Mucosa of rectum (tissue), 2 donors: ENCODE data around the gene MGLL.

Experiments
- H3K27ac ChIP-seq, 2 donors: one replicate each; pipeline ENCODE4 v1.7.0; 2013; ENCODE audit warnings: inconsistent platforms in 2 of 2, low read depth in 2 of 2, low read length in 2 of 2
- H3K27me3 ChIP-seq, 2 donors: one replicate each; pipeline ENCODE4 v1.7.0; 2013; ENCODE audit warnings: low read length in 2 of 2; ENCODE audit not compliant: control insufficient read depth in 2 of 2, insufficient read depth in 2 of 2
- H3K36me3 ChIP-seq, 2 donors: one replicate each; pipeline ENCODE4 v1.7.0; 2013; ENCODE audit warnings: low read length in 2 of 2; ENCODE audit not compliant: control insufficient read depth in 2 of 2, insufficient read depth in 2 of 2
- H3K4me1 ChIP-seq, 2 donors: one replicate each; pipeline ENCODE4 v1.7.0; 2013; ENCODE audit warnings: low read length in 2 of 2, mild to moderate bottlenecking in 1 of 2; ENCODE audit not compliant: control insufficient read depth in 2 of 2, insufficient read depth in 2 of 2
- H3K4me3 ChIP-seq, 2 donors: one replicate each; pipeline ENCODE4 v1.7.0; 2013; ENCODE audit warnings: low read length in 2 of 2
- H3K9ac ChIP-seq, 2 donors: one replicate each; pipeline ENCODE4 v1.7.0; 2013; ENCODE audit warnings: low read length in 2 of 2, low read depth in 1 of 2, mild to moderate bottlenecking in 1 of 2
- H3K9me3 ChIP-seq, 2 donors: one replicate each; pipeline ENCODE4 v1.7.0; 2013; ENCODE audit warnings: low read length in 2 of 2; ENCODE audit not compliant: control insufficient read depth in 2 of 2
- donor health status: healthy.
- donor health status: Normal muscosa, but diverticular disease.

The MGLL gene

GRCh38 chr3:127714125-127714571, 108.2 kb downstream of the MGLL start:
- no peaks in the 10 kb centered on the region for H3K4me1 ChIP-seq
- peak overlapping the region in 1 of 2 donors; percentile 20 for H3K27ac ChIP-seq
- no peak overlapping the region for H3K9ac ChIP-seq
- H3K27me3 ChIP-seq = no peaks in the 10 kb centered on the region
- H3K36me3 ChIP-seq = peaks cover 45 to 52% of the 10 kb centered on the region in 2 donors
- H3K9me3 ChIP-seq = no peaks in the 10 kb centered on the region
- no peak overlapping the region for H3K4me3 ChIP-seq

GRCh38 chr3:127712881-127713771, 109.2 kb downstream of the MGLL start:
- H3K4me3 ChIP-seq = no peak overlapping the region
- no peaks in the 10 kb centered on the region for H3K4me1 ChIP-seq

GRCh38 chr3:127712461-127712860, 109.9 kb downstream of the MGLL start:
- no peaks in the 10 kb centered on the region for H3K9me3 ChIP-seq
- H3K27me3 ChIP-seq = no peaks in the 10 kb centered on the region
- H3K4me1 ChIP-seq = no peaks in the 10 kb centered on the region
- H3K4me3 ChIP-seq = no peak overlapping the region
- H3K9ac ChIP-seq = no peak overlapping the region
- no peak overlapping the region for H3K27ac ChIP-seq
- peaks cover 44 to 56% of the 10 kb centered on the region in 2 donors for H3K36me3 ChIP-seq

More at GRCh38 chr3:127712881-127713771, 109.2 kb downstream of the MGLL start:
- Histone ChIP-seq H3K9ac (no peak overlapping the region), H3K27me3 (no peaks in the 10 kb centered on the region), H3K36me3 (peaks cover 40 to 56% of the 10 kb centered on the region in 2 donors), H3K9me3 (no peaks in the 10 kb centered on the region), H3K27ac (peak overlapping the region in 1 of 2 donors; percentile 41)

GRCh38 chr3:127711896-127712295, 110.4 kb downstream of the MGLL start:
- H3K27me3 ChIP-seq = no peaks in the 10 kb centered on the region
- no peak overlapping the region for H3K27ac ChIP-seq
- H3K4me3 ChIP-seq = no peak overlapping the region
- H3K9me3 ChIP-seq = no peaks in the 10 kb centered on the region
- no peak overlapping the region for H3K9ac ChIP-seq
- peaks cover 44 to 58% of the 10 kb centered on the region in 2 donors for H3K36me3 ChIP-seq
- no peaks in the 10 kb centered on the region for H3K4me1 ChIP-seq

GRCh38 chr3:127711021-127711695, 111.2 kb downstream of the MGLL start:
- no peak overlapping the region for H3K9ac ChIP-seq
- no peaks in the 10 kb centered on the region for H3K9me3 ChIP-seq
- H3K4me1 ChIP-seq = no peaks in the 10 kb centered on the region
- H3K36me3 ChIP-seq = peaks cover 46 to 56% of the 10 kb centered on the region in 2 donors
- no peak overlapping the region for H3K4me3 ChIP-seq
- no peak overlapping the region for H3K27ac ChIP-seq
- H3K27me3 ChIP-seq = no peaks in the 10 kb centered on the region

GRCh38 chr3:127710155-127710941, 112.0 kb downstream of the MGLL start:
- H3K4me1 ChIP-seq = no peaks in the 10 kb centered on the region
- no peaks in the 10 kb centered on the region for H3K27me3 ChIP-seq
- H3K36me3 ChIP-seq = peaks cover 44 to 57% of the 10 kb centered on the region in 2 donors
- no peak overlapping the region for H3K27ac ChIP-seq
- no peak overlapping the region for H3K4me3 ChIP-seq
- no peaks in the 10 kb centered on the region for H3K9me3 ChIP-seq
- no peak overlapping the region for H3K9ac ChIP-seq

- H3K4me1 ChIP-seq = no peaks in the 10 kb centered on the region
- no peak overlapping the region for H3K27ac ChIP-seq
- H3K9me3 ChIP-seq = no peaks in the 10 kb centered on the region
- H3K36me3 ChIP-seq = peaks cover 40 to 54% of the 10 kb centered on the region in 2 donors
- no peak overlapping the region for H3K9ac ChIP-seq
- no peaks in the 10 kb centered on the region for H3K27me3 ChIP-seq
- no peak overlapping the region for H3K4me3 ChIP-seq
These were observed 112.8 kb downstream of the MGLL start for GRCh38 chr3:127709320-127710060.

GRCh38 chr3:127708837-127709236, 113.5 kb downstream of the MGLL start:
- Histone ChIP-seq H3K9me3 (no peaks in the 10 kb centered on the region), H3K4me3 (no peak overlapping the region), H3K36me3 (peaks cover 40 to 48% of the 10 kb centered on the region in 2 donors), H3K9ac (no peak overlapping the region), H3K27ac (peak overlapping the region in 1 of 2 donors; percentile 32), H3K4me1 (no peaks in the 10 kb centered on the region), H3K27me3 (no peaks in the 10 kb centered on the region)

- H3K27ac ChIP-seq = no peak overlapping the region
These were observed 114.4 kb downstream of the MGLL start for GRCh38 chr3:127707851-127708411.

More at GRCh38 chr3:127707851-127708411, 114.4 kb downstream of the MGLL start:
- no peaks in the 10 kb centered on the region for H3K4me1 ChIP-seq
- no peak overlapping the region for H3K9ac ChIP-seq
- peaks cover 34 to 40% of the 10 kb centered on the region in 2 donors for H3K36me3 ChIP-seq
- no peak overlapping the region for H3K4me3 ChIP-seq
- H3K27me3 ChIP-seq = no peaks in the 10 kb centered on the region
- H3K9me3 ChIP-seq = no peaks in the 10 kb centered on the region
